Stimulated activated CD4-positive, alpha-beta T cell treated with anti-CD3 and anti-CD28 coated beads, Interleukin-4, amount 100 ng/mL, for 48 hours (primary cell): ENCODE measurements around the gene MAPKAP1.

ENCODE experiments used
- DNase-seq, 2 donors: peaks; one replicate each; pipeline ENCODE4 v3.0.0-alpha.2; 2020; ENCODE audit warnings: low read depth in 2 of 2

MAPKAP1 gene

GRCh38 chr9:125457357-125457756, 249.7 kb downstream of the MAPKAP1 start:
- DNase-seq: no peak

DNA sequence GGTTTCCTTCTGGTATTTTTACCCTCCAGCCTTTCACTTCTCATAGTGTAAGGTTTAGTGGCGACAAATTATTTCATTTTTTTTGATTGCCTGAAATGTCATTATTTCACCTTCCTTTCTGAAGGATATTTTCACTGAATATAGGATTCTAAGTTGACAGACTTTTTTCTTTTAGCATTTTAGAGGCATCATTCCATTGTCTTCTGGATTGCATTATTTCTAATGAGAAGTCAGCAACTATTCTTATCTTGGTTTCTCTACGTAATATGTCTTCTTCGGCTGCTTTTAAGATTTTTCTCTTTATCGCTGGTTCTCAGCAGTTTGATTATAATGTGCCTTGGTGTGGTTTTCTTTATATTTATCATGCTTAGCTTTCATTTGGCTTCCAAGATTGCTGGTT, 251.1 kb downstream of the MAPKAP1 start:
- DNase-seq: no peak

- no peak for DNase-seq
Observed at GRCh38 chr9:125455132-125455531, 251.9 kb downstream of the MAPKAP1 start.

DNA sequence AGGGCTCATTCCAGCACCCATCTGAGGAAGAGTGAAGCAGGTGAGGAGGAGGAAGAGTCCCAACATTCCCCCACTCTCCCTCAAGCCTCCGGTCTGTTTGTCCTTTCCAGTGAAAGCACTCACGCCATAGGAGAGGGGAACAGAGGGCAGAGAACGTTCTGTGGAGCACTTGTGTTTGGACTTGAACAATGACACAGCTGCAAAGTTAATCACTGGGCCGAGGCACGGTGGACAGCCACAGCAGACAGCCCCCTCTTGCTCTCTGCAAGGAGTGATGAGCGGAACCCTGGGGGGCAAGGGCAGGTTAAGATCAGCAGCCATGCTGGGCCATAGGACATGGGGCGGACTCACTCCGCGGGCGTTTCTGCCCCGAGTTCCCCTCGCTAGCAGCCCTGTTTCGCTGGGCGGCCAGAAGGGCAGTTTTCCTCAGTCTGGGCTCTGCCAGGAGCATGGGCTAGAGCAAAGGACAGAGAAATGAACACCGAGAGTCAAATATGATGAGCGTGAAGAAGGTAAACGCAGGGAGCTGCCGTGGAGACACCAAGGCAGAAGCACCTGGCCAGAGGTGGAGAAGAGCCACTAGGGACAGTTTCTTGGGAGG, 259.7 kb downstream of the MAPKAP1 start:
- no peak for DNase-seq

DNA sequence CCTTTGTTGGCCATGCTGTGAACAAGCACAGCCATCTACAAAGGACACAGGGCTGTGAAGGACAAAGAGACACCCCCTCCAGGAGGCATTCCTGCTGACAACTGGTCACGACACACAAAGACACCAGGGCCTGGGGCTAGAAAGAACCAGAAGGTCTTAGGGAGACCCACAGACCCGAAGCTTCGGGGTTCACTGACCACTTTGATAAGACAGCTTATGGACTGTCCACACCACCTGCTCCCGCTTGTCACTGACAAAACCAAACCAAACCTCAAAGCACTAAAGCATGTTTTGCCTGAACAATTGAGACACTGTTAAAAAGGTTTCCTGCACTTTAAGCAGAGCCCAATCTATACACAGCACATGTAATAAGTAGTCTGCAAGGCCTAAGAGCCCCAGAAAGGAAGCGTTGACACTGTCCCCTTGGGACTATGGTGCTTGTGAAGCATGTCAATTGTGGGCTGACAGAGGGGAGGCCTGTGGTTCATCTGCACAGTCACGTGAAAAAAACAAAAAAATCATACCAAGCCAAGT, 260.4 kb downstream of the MAPKAP1 start:
- DNase-seq: no peak

DNA sequence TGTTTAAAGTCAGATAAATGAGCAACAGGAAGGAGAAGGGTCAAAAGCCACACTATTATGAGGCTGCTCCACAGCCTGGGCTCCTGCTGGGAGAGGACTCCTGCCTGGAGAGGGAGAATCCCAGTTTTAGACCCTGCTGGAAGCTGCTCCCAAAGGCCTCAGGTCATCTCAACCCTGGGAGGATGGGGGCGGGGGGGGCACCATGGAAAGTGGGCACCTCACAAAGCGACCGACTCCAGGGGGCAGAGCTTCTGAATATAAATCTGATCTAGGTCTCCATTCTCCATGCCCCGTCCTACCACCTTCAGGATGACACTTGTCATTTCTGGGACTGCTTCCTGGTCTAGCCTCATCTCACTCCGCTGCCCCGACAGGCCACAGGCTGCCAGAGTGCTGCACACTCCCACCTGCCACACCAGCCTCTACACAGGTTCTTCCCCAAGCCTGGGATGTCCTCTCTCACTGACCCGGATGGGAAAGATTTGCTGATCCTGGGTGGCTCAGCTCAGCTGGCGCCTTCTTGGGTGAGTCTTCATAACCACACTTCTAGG, 262.0 kb downstream of the MAPKAP1 start:
- DNase-seq: no peak

GRCh38 chr9:125444166-125444565, 262.8 kb downstream of the MAPKAP1 start:
- DNase-seq: no peak

- no peak for DNase-seq
Observed at GRCh38 chr9:125443367-125443766, 263.6 kb downstream of the MAPKAP1 start.

DNA sequence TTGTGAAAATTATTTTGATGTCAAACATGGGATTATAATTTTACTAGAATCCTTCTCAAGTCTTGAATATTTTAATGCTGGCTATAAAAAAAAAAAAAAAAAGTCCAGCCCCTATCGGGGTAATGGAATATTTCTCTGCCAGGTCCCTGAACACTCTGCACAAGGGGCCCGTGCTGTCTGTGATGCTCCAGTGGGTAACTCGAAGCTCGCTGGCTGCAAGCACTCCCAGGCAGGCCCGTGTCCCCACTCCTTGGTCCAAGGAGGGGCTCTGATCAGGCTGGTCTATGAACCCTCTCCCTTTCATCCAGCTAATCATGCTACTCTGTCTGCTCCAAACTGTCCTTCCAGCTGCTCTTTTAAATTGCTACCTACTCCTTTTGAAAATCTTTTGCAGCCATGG, 264.6 kb downstream of the MAPKAP1 start:
- DNase-seq: no peak

DNA sequence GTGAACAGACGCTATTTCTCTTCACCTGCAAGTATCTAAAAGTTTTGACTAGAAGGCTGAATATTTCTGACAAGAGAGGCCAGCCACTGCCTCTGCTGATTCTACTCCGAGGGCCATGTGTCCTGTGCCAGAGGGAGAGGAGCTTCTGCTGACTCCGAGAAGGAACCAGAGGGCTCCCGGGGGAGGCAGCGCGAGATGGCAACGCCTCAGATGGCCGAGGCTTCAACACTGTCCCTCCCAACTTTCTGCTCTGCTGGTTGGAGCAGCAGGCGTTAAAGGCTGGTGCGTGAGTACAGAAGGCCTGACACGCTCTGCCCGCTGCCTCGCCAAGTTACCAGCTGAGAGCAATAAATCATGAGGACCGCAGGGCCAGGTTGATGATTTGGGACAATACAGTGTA, 266.6 kb downstream of the MAPKAP1 start:
- no peak for DNase-seq

- DNase-seq: no peak
Observed at GRCh38 chr9:125439434-125440272, 267.4 kb downstream of the MAPKAP1 start.

- DNase-seq: no peak
Observed at GRCh38 chr9:125438506-125439433, 268.2 kb downstream of the MAPKAP1 start.

- no peak for DNase-seq
Observed at GRCh38 chr9:125437771-125438221, 269.2 kb downstream of the MAPKAP1 start.

GRCh38 chr9:125436613-125437443, 270.2 kb downstream of the MAPKAP1 start:
- DNase-seq: no peak

DNA sequence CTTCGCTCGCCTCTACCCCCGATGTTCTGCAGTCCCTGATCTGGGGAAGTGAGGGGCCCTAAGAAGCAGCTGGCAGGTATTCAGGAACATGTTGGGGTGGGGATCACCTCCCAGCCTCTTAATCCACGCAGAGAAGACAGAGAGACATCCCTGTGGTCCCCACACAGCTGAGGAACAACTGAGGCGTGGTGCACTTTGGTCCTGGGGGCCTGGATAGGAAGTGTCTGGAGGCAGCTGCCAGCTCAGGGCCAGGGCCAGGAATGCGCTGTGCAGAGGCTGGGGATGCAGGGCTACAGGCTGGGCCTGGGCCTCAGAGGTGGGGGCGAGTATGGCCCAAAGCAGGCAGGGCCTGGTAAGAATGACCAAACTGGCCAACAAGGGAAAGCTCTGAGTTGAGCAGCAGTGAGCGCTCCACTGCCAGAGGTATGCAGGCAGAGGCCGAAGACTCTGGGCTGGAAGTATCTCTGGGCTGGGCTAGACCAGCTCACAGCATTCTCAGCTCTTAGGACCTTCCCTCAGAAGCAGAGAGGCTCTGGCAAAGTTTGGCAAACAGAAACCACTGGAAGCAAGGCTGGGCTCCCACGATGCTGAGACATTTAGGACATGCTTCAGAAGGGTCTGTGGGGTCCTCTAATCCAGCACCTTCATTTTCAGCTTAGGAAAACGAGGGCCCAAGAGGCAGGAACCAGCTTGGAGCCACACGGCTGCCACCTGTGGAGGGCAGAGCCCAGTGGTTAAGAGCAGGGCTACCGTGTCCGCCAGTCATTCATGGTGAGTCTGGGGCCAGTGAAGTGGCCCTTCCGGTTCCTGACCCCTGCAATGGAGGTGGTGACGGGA, 271.0 kb downstream of the MAPKAP1 start:
- DNase-seq: no peak

DNA sequence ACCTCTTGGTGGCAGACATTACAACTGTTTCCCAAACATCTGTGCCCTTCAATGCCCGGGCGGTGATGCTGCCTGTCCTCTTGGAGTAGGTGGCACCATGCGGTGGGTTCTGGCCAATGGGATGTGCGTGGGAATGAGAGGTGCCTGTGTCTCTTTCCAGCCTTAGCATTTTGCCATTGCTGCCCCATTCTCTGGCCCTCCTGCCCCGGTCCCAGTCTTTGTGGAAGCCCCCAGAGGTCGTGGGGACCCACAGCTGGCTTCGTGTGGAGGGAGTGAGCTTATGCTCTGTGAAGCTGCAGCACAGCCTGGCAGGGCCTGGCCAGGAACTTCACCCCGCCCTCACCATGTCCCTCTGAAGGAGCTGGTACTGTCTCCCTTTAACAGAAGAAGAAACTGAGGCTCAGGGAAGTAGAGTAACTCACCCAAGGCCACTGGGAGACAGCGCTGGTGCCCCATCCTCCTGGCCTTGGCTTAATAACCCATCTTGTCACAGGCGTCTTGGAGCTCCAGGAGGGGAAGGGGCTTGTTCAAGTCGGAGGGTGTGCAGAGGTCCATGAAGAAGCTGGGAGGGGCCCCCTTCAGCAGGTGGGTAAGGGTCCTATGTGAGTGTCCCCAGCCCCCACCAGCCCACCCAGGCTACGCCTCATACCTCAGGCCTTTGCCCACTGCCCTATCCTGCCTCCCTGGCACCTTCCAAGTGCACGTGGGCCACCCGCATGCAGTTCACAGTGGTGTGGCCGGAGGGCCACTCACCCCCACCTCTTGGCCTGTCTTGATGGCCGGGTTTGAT, 271.8 kb downstream of the MAPKAP1 start:
- no peak for DNase-seq

GRCh38 chr9:125433461-125434011, 273.5 kb downstream of the MAPKAP1 start:
- DNase-seq: no peak

- DNase-seq: no peak
Observed at GRCh38 chr9:125432715-125433385, 274.2 kb downstream of the MAPKAP1 start.
